ENCODE data around the gene VAMP5.
A peak's percentile ranks its signal among the peaks of the same experiment; 100 is the strongest.
"Not testable (repeated sequence)": the region's sequence is repeated elsewhere in the genome, so short reads cannot be mapped to it uniquely, and the experiment has no call there.

Gene VAMP5

DNA sequence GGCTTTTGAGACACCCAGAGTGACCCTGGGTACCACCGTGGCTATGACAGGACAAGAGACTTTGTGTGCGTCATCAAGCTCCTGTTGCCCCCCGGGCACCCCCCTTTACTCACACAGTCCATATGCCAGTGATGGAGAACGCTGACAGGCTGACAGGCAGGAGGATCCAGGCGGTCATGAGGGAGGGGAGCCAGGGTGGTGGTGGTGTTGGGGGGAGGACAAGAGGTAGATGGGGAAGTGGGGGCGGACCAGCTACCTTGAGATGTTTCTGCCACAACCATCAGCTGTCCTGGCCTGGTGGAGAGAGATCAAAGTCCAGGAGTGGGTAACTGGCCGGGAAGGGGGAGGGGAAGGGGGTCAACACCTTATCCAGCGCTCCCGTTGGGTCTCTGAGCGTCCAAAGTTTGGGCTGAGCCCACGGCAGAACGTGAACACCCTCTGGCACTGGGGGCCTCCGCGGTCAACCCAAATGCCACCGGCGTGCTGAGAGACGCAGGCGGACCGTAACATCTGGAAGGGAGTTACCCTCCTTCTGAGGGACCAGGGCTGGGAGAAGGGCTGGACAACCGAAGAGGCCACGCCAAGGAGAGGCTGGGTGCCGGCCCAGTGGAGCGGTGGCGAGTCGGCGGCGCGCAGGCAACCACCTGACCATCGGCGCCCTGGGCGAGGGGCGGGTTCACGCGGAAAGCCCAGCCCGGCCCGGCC, 17.7 kb downstream of the VAMP5 start:
- DNase-seq (ENCODE audit: low read depth), result no peak

- DNase-seq (ENCODE audit: low read depth), result peak; percentile 78
These were observed 18.4 kb downstream of the VAMP5 start, which contains the start of gene TMEM150A for GRCh38 chr2:85602476-85603234. TSS of gene TMEM150A (minus strand) at chr2:85602698. CDS start at chr2:85601948, 750 bp downstream.

- not testable (repeated sequence) for DNase-seq (ENCODE audit: low read depth)
These were observed 19.9 kb downstream of the VAMP5 start for GRCh38 chr2:85604133-85604444.

DNA sequence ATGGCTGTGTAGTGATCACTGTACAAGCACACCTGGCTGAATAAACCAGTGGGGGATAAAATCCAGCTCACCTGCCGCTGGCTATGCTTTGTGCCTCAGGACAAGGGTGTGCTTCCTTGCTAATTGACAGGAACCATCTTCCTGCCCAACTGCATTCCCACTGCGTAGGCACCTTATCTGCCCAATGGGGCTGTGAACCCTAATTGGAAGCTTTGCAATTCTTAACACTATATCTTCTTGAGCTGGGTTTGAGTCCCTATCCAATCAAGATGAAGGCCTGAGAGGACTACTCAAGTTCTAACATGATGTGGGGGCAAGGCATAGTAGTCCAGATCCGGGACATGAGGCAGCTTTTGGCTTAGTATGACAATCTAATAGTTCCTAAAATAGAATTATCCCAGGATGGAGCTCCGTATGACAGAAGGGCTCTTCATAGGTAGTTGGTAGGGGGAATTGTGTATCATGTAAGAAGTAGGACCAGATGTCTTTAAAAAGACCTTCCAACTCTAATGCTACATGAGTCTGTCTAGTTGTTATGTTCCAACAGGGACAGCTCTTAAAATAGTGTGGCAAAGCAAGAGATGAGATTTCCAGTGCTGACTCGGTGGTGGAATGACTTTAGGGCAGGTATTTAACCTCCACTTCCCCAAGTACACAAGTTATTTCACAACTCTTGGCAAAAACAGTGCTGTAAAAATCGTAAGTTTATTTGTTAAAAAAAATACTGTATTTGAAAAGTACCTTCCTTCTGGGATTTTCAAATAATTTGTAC, 20.5 kb downstream of the VAMP5 start:
- no peak for DNase-seq (ENCODE audit: low read depth)

DNA sequence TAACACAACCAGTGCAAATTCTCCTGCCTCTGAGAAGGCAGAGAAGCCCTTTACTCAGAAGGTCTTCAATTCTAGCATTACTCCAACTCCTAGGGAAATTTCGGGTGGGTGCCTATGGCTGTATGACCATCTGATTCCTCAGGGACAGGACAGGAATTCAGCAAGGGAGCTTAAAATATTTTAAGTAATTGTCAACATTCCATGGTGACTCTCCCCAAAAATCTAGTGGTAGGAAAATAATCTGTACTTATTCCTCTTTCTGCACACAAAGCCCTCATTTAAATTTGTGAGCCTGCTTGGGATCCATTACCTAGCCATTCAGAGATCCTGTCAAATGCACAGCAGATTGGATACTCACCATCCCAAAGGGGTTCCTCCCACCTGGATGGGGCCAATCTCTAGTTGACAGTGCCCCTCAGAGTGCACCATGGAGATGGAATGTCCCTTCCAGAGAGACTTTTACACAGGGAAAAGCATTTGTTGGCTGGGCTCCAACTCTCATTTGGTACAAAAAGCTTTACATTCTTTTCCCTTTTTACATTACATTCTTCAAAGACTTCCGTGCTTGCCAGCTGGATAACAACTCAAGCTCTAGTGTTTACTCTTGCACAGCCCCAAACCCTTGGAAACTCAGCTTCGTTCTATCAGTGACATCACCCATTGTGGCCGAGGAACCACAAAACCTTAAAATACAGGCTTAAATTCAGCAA, 21.3 kb downstream of the VAMP5 start:
- no peak for DNase-seq (ENCODE audit: low read depth)

GRCh38 chr2:85606116-85606455, 21.9 kb downstream of the VAMP5 start:
- no peak for DNase-seq (ENCODE audit: low read depth)

DNA sequence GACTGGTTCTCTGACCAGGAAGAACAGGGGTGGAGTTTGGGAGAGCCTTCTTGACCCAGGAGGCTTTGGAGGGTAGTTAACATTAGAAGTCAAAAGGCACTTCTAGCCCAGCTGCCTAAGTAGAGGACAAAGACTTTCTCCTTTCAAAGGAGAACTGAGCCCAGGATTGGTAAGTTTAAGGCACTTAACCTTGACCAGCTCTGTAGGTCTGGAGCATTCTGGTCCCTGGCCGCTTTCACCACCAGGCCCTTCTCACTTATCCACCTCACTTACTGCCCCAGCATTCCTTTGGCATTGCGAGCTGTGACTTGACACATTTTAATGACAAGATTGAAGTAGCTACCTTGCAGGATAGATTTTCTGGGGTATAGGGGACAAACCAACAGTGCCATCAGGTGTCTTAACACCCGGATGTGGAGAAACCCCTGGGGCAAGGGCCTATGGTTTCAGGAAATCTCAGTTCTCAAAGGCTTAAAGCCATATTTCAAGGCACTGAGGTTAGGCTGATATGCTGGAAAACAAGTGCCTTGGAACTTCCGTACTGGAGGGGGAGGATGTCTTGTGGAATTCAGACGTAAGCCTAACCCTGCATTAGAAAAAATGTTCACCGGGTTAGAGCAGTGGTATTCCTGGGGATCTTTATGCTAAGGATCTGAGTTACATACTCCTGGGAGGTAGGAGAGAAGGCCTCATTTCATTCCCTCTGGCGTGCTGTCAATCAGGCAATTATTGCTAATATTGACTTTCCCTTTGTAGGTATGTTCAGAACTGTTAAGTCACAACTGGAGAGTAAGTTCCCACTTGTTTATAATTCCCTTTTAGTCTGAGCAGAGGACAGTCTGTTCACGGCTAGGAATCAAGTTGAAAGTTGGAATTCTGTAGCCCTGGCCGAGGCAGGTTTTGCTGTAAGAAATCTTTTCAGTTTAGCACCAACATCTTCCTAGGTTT, 23.3 kb downstream of the VAMP5 start:
- no peak for DNase-seq (ENCODE audit: low read depth)

GRCh38 chr2:85611217-85611704, 27.0 kb downstream of the VAMP5 start:
- DNase-seq (ENCODE audit: low read depth), result no peak

- peak; percentile 71 for DNase-seq (ENCODE audit: low read depth)
These were observed 27.7 kb downstream of the VAMP5 start, which contains the start of gene C2orf68 for GRCh38 chr2:85611705-85612587. TSS of gene C2orf68 (minus strand) at chr2:85612066. CDS start at chr2:85611984, 82 bp downstream.

- no peak for DNase-seq (ENCODE audit: low read depth)
These were observed 29.7 kb downstream of the VAMP5 start for GRCh38 chr2:85613717-85614515.

GRCh38 chr2:85614757-85615156, 30.5 kb downstream of the VAMP5 start:
- not testable (repeated sequence) for DNase-seq (ENCODE audit: low read depth)

DNA sequence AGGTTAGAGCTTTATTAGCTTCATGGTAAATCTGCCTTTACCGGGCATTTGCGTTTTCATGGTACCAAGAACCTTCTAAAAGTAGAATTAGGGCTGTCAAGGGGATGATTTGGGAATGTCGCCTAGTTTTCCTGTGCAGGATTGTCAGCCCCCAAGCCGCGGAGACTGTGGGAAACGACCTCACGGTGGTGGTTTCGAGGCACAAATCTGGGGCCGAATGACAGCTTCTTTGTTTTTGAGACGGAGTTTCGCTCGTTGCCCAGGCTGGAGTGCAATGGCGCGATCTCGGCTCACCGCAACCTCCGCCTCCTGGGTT, 31.1 kb downstream of the VAMP5 start:
- DNase-seq (ENCODE audit: low read depth), result no peak

DNA sequence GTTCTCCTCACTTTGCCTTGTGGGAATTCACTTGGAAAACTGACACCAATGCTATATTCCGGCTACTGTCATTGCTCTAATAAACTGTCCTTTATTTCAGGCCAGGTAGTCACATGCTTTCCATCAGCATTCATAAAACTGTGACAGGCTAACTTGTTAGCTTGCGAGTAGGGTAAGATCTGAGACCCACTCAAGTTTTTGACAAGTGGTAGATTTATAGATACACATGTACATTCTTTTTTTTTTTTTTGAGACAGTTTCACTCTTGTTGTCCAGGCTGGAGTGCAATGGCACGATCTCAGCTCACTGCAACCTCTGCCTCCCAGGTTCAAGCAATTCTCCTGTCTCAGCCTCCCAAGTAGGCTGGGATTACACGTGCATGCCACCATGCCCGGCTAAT, 33.5 kb downstream of the VAMP5 start:
- not testable (repeated sequence) for DNase-seq (ENCODE audit: low read depth)

GRCh38 chr2:85619617-85620016, 35.4 kb downstream of the VAMP5 start:
- DNase-seq (ENCODE audit: low read depth), result no peak

GRCh38 chr2:85621338-85621737, 37.1 kb downstream of the VAMP5 start:
- DNase-seq (ENCODE audit: low read depth), result no peak

DNA sequence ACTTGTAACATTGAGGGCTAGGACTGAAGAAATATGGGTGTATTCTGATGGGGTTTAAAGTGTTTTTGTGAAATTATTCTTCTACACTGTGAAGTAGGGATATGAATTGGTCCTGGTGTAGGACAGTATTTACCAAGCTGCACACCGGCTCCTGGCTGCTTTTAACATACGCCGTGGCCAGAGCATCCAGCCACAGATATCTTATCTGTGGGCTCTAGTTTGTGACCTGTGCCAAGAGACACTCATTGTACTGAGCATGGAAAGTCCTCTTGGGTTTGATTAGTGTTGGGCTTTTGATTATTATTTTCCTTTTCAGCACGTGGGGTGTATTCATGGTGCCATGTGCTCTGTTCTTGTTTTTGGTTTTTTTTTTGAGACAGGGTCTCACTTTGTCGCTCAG, 39.8 kb downstream of the VAMP5 start:
- no peak for DNase-seq (ENCODE audit: low read depth)

DNA sequence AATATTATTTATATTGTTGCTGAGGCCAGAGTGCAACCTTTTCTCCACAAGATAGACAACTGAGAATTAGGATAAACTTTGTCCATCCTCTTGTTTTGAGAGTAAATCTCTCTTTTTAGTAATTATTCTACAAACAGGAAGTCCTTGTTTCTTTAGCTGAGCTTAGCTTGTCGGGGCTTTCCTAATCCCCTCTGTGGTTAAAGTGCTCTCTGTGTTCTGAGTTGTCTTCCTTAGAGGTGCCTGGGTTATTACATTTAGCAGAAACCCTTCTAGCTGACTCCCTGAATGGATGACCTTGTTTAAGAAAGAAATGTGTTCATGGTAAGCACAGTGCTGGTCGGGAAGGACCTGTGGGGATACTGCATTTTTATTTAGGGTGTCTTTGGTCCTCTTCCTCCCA, 44.4 kb downstream of the VAMP5 start:
- DNase-seq (ENCODE audit: low read depth), result no peak

DNA sequence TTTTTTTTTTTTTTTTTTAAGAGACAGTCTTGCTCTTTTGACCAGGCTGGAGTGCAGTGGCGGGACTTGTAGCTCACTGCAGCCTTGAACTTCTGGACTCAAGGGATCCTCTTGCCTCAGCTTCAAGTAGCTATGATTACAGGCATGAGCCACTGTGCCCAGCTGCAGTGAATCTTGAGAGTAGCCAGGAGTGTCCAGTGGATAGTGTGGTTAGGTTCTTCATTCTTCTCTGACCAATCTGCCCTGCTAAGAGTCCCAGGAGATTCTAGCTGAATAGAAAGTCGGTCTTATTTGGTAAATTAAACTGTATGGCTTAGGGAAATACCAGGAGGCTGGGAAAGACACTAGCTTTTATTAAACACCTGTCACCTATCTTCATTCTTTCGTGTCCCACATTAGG, 47.1 kb downstream of the VAMP5 start:
- no peak for DNase-seq (ENCODE audit: low read depth)

- DNase-seq (ENCODE audit: low read depth), result no peak
These were observed 50.8 kb downstream of the VAMP5 start for GRCh38 chr2:85635011-85635410.

Data from stimulated activated CD4-positive, alpha-beta T cell treated with anti-CD3 and anti-CD28 coated beads, Interleukin-2, amount 100 ng/mL, for 4 hours (primary cell).